HCT116 (cell line): Measurements from ENCODE around the gene BFSP2. TPM values are rescaled to one million over a fixed set of nuclear protein-coding genes. Genes with fewer than 3 reads are reported as not detected.

Experiments
- ATAC-seq: fragments of 200-7000 bp; cut with Tn5 transposase; 2 replicates; pipeline ENCODE4 v1.9.1; 2020; ENCODE audit warnings: mild to moderate bottlenecking, moderate library complexity
- BruUV-seq: library from RNA; stranded (reverse); fragments of 400-500 nt; replicated peaks from 2 replicates; lab custom pipeline; 2021; lab: Mats Ljungman, UMichigan
- CTCF ChIA-PET: fragments of 300-600 bp; sonication (Branson Sonifier 250); formaldehyde crosslinking; loops from one replicate; lab custom pipeline; 2021; ENCODE audit warnings: antibody characterized with exemption; lab: Charles Lee
- POLR2A ChIA-PET: fragments of 300-600, 350-600 bp; sonication (Branson Sonifier 250); formaldehyde crosslinking; loops from one replicate; lab custom pipeline; 2021; ENCODE audit warnings: antibody characterized with exemption; lab: Charles Lee
- RAD21 ChIA-PET, 2 experiments: fragments of 300-600 bp; sonication (Branson Sonifier 250); formaldehyde crosslinking; loops; one replicate each; lab custom pipeline; 2023; ENCODE audit warnings: low total read pairs in 2 of 2; ENCODE audit not compliant: uncharacterized antibody in 2 of 2, unreplicated experiment in 2 of 2, low non-redundant PET in 1 of 2; lab: Charles Lee
- DNase-seq: peaks from one replicate; pipeline ENCODE4 v3.0.0-alpha.2; 2010; ENCODE audit warnings: low read depth, low spot score
- H2AFZ ChIP-seq: fragments of 200-600 bp; shearing (Covaris generic), sonication (generic); 2 replicates; pipeline ENCODE4 v1.6.1; 2017; ENCODE audit warnings: low read depth, mixed run types, mixed read lengths, antibody characterized with exemption, low read length; ENCODE audit not compliant: poor library complexity, severe bottlenecking
- H3K27ac ChIP-seq: 2 replicates; pipeline ENCODE4 v1.5.1; 2012; ENCODE audit warnings: low read depth, low read length
- H3K27me3 ChIP-seq: fragments of 200-600 bp; sonication (generic); 2 replicates; pipeline ENCODE4 v1.6.1; 2016; ENCODE audit warnings: mixed run types, low read length, mixed read lengths; ENCODE audit not compliant: insufficient read depth
- H3K36me3 ChIP-seq, 2 experiments: fragments of 200-500 bp in 1 of 2; fragments of 200-600 bp in 1 of 2; sonication (Bioruptor generic) in 1 of 2; sonication (generic) in 1 of 2; 2 replicates each; pipeline versions ENCODE4 v1.5.1 to v1.6.1; 2014 to 2016; ENCODE audit warnings: low read length in 2 of 2, inconsistent platforms in 1 of 2, mixed read lengths in 1 of 2, mixed run types in 1 of 2; ENCODE audit not compliant: insufficient read depth in 2 of 2, control insufficient read depth in 1 of 2
- H3K4me1 ChIP-seq, 2 experiments: fragments of 200-600 bp in 1 of 2; sonication (generic) in 1 of 2; 2 replicates each; pipeline versions ENCODE4 v1.5.1 to v1.6.1; 2012 to 2017; ENCODE audit warnings: low read length in 2 of 2, inconsistent platforms in 1 of 2, mild to moderate bottlenecking in 1 of 2, mixed read lengths in 1 of 2, mixed run types in 1 of 2, moderate library complexity in 1 of 2; ENCODE audit not compliant: insufficient read depth in 2 of 2, control insufficient read depth in 1 of 2
- H3K4me2 ChIP-seq: fragments of 200-600 bp; sonication (generic); 2 replicates; pipeline ENCODE4 v1.6.1; 2017; ENCODE audit warnings: mixed run types, low read length, mixed read lengths
- H3K4me3 ChIP-seq, 2 experiments: fragments of 200-600 bp in 1 of 2; sonication (generic) in 1 of 2; replicated peaks in 1 of 2; 2 replicates each; pipeline ENCODE4 v1.5.1; 2011 to 2016; ENCODE audit warnings: low read length in 2 of 2, control low read depth in 1 of 2, low read depth in 1 of 2, mild to moderate bottlenecking in 1 of 2, mixed read lengths in 1 of 2, mixed run types in 1 of 2
- H3K79me2 ChIP-seq: fragments of 200-600 bp; sonication (generic); 2 replicates; pipeline ENCODE4 v1.6.1; 2017; ENCODE audit warnings: mild to moderate bottlenecking, mixed run types, low read length, moderate library complexity, mixed read lengths; ENCODE audit not compliant: insufficient read depth
- H3K9ac ChIP-seq: fragments of 200-600 bp; sonication (generic); 2 replicates; pipeline ENCODE4 v1.6.1; 2016; ENCODE audit warnings: low read length, mixed read lengths
- H3K9me2 ChIP-seq: fragments of 200-600 bp; sonication (generic), shearing (Covaris generic); 2 replicates; pipeline ENCODE4 v1.6.1; 2017; ENCODE audit warnings: mixed run types, mild to moderate bottlenecking, moderate library complexity; ENCODE audit not compliant: insufficient read depth
- H3K9me3 ChIP-seq, 2 experiments: fragments of 200-500 bp in 1 of 2; fragments of 200-600 bp in 1 of 2; sonication (Bioruptor generic) in 1 of 2; sonication (generic) in 1 of 2; 2 replicates each; pipeline ENCODE4 v1.6.1; 2014 to 2017; ENCODE audit warnings: low read length in 2 of 2, mixed read lengths in 2 of 2, inconsistent platforms in 1 of 2, low read depth in 1 of 2, mild to moderate bottlenecking in 1 of 2, mixed run types in 1 of 2, moderate library complexity in 1 of 2; ENCODE audit not compliant: control insufficient read depth in 1 of 2, insufficient read depth in 1 of 2
- H4K20me1 ChIP-seq: fragments of 200-600 bp; sonication (generic), shearing (Covaris generic); 2 replicates; pipeline ENCODE4 v1.6.1; 2017; ENCODE audit warnings: mixed run types, mild to moderate bottlenecking, moderate library complexity; ENCODE audit not compliant: insufficient read depth
- ATF3 ChIP-seq: IDR thresholded peaks from 2 replicates; pipeline ENCODE4 v1.6.1; 2012
- CTCF ChIP-seq, 3 experiments: fragments of 200-600 bp in 1 of 3; sonication (generic) in 1 of 3; IDR thresholded peaks in 2 of 3; conservative IDR thresholded peaks in 1 of 3; 2 replicates each; pipeline ENCODE4 v1.5.1; 2012 to 2017; ENCODE audit warnings: low read depth in 2 of 3, low read length in 2 of 3, antibody characterized with exemption in 1 of 3, borderline replicate concordance in 1 of 3, control low read depth in 1 of 3, mild to moderate bottlenecking in 1 of 3, mixed read lengths in 1 of 3, mixed run types in 1 of 3, moderate library complexity in 1 of 3; ENCODE audit not compliant: insufficient read depth in 1 of 3
- EGR1 ChIP-seq: IDR thresholded peaks from 2 replicates; pipeline ENCODE4 v1.6.1; 2012; ENCODE audit warnings: low read depth
- ELF1 ChIP-seq: IDR thresholded peaks from 2 replicates; pipeline ENCODE4 v1.6.1; 2012; ENCODE audit warnings: low read depth, borderline replicate concordance
- EZH2phosphoT487 ChIP-seq: fragments of 200-600 bp; IDR thresholded peaks from 2 replicates; pipeline ENCODE4 v1.6.1; 2018; ENCODE audit warnings: antibody characterized with exemption, borderline replicate concordance
- FOSL1 ChIP-seq: IDR thresholded peaks from 2 replicates; pipeline ENCODE4 v1.6.1; 2012; ENCODE audit warnings: low read depth
- JUND ChIP-seq: IDR thresholded peaks from 2 replicates; pipeline ENCODE4 v1.6.1; 2012
- POLR2AphosphoS5 ChIP-seq: IDR thresholded peaks from 2 replicates; pipeline ENCODE4 v1.6.1; 2011; ENCODE audit warnings: mild to moderate bottlenecking, low read depth, low read length, moderate library complexity
- RAD21 ChIP-seq: IDR thresholded peaks from 2 replicates; pipeline ENCODE4 v1.6.1; 2012; ENCODE audit warnings: low read depth, mild to moderate bottlenecking
- REST ChIP-seq: IDR thresholded peaks from 2 replicates; pipeline ENCODE4 v1.6.1; 2012; ENCODE audit warnings: low read depth
- SP1 ChIP-seq: IDR thresholded peaks from 2 replicates; pipeline ENCODE4 v1.6.1; 2012; ENCODE audit warnings: low read depth
- SRF ChIP-seq: IDR thresholded peaks from 2 replicates; pipeline ENCODE4 v1.6.1; 2012; ENCODE audit warnings: low read depth
- TCF7L2 ChIP-seq: IDR thresholded peaks from 2 replicates; pipeline ENCODE4 v1.7.0; 2011; ENCODE audit warnings: borderline replicate concordance, inconsistent platforms; ENCODE audit not compliant: insufficient read depth, insufficient read length; ENCODE audit errors: extremely low read depth
- YY1 ChIP-seq: IDR thresholded peaks from 2 replicates; pipeline ENCODE4 v1.6.1; 2011; ENCODE audit warnings: low read length, low read depth, moderate library complexity, mild to moderate bottlenecking; ENCODE audit not compliant: insufficient replicate concordance; ENCODE audit errors: extremely low read depth
- ZBTB33 ChIP-seq: IDR thresholded peaks from 2 replicates; pipeline ENCODE4 v1.6.1; 2011; ENCODE audit warnings: mild to moderate bottlenecking, low read length, moderate library complexity; ENCODE audit not compliant: insufficient replicate concordance; ENCODE audit errors: extremely low read depth
- ZFX ChIP-seq: fragments of 450-650 bp; IDR thresholded peaks from 2 replicates; pipeline ENCODE4 v1.6.1; 2017
- ZNF274 ChIP-seq: fragments of 200-500 bp; sonication (Bioruptor generic); IDR thresholded peaks from 2 replicates; pipeline ENCODE4 v1.6.1; 2014; ENCODE audit warnings: mild to moderate bottlenecking, low read depth, low read length, inconsistent platforms
- intact Hi-C: fragments of 100-400 bp; cut with micrococcal nuclease; formaldehyde crosslinking; loops from 2 replicates; pipeline ENCODE4 v1.10.0; 2022
- total RNA-seq: library from RNA; stranded (reverse); gene quantifications from one replicate; pipeline ENCODE4 v1.2.1, GENCODE V29; 2021; ENCODE audit not compliant: unreplicated experiment

The BFSP2 gene
- total RNA-seq, 1 experiment from 2014 or later = not detected

GRCh38 chr3:133428552-133428951 lies 28.7 kb downstream of the BFSP2 start:
- POLR2A ChIA-PET = no interaction called here
- Histone ChIP-seq H3K4me1 (peaks cover 0 to 3% of the 10 kb centered on the region in 2 experiments; a peak in 2 of 4 replicates), H3K36me3 (no peaks in the 10 kb centered on the region), H3K9ac (no peak overlapping the region), H3K9me3 (no peaks in the 10 kb centered on the region), H3K4me3 (no peak overlapping the region), H3K27ac (no peak overlapping the region), H3K4me2 (no peak overlapping the region), H4K20me1 (no peaks in the 10 kb centered on the region), H3K79me2 (no peaks in the 10 kb centered on the region), H3K27me3 (peaks cover 7% of the 10 kb centered on the region; the same call in 1 of the 2 replicates), H3K9me2 (no peaks in the 10 kb centered on the region), H2AFZ (no peak overlapping the region)
- no TSS peak for BruUV-seq
- ATAC-seq = no peak
- no peak for TF ChIP-seq ZFX
- no peak for TF ChIP-seq JUND
- TF ChIP-seq SP1 = no peak
- TF ChIP-seq EGR1 = no peak
- no peak for TF ChIP-seq EZH2phosphoT487
- TF ChIP-seq FOSL1 = no peak
- TF ChIP-seq TCF7L2 = no peak
- no peak for TF ChIP-seq SRF
- no peak for TF ChIP-seq REST
- TF ChIP-seq ZNF274 = no peak
- no peak for TF ChIP-seq ATF3
- no peak for TF ChIP-seq YY1
- no peak for TF ChIP-seq ZBTB33
- no peak for TF ChIP-seq CTCF (IDR thresholded peaks at IDR 0.05 in 2 of 3, conservative IDR thresholded peaks at IDR 0.05 in 1 of 3; ENCODE audit: borderline replicate concordance in 1 of 3, insufficient read depth in 1 of 3, low read depth in 2 of 3, low read length in 2 of 3)
- no peak for TF ChIP-seq POLR2AphosphoS5
- no peak for TF ChIP-seq RAD21
- no peak for TF ChIP-seq ELF1
- intact Hi-C loops = no loop called here
- DNase-seq = no peak
- RAD21 ChIA-PET = no interaction called here
- CTCF ChIA-PET = no interaction called here
